Eye (tissue), 1 donor: ENCODE measurements around the gene CCNYL1.
A peak's percentile ranks its signal among the peaks of the same experiment; 100 is the strongest.

ENCODE experiments used
- DNase-seq: peaks from one replicate; pipeline ENCODE4 v3.0.0-alpha.2; 2015

Gene CCNYL1

DNA sequence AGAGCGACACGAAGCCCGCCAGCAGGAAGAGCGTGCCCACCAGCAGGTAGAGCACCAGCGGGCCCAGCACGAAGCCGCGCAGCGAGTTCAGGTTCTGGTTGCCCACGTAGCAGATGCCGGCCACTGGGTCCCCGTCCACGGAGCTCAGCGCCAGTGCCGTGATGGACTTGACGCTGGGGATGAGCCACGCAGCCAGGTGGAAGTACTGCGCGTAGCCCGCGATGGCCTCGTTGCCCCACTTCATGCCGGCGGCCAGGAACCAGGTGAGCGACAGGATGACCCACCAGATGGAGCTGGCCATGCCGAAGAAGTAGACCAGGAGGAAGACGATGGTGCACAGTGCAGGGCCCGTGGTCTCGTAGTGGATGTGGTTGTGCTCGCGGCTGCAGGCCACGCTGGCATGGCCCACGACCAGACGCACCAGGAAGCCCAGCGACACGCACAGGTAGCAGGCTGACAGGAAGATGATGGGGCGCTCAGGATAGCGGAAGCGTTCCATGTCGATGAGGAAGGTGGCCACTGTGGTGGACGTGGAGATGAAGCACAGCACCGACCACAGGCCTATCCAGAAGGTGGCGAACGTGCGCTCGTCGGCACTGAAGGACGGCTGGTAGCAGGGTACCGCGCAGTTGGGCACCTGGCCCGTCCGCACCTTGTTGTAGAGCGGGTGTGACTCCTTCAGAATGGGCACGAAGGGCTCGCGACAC lies 56.2 kb downstream of the CCNYL1 start:
- peak; percentile 84 for DNase-seq

DNA sequence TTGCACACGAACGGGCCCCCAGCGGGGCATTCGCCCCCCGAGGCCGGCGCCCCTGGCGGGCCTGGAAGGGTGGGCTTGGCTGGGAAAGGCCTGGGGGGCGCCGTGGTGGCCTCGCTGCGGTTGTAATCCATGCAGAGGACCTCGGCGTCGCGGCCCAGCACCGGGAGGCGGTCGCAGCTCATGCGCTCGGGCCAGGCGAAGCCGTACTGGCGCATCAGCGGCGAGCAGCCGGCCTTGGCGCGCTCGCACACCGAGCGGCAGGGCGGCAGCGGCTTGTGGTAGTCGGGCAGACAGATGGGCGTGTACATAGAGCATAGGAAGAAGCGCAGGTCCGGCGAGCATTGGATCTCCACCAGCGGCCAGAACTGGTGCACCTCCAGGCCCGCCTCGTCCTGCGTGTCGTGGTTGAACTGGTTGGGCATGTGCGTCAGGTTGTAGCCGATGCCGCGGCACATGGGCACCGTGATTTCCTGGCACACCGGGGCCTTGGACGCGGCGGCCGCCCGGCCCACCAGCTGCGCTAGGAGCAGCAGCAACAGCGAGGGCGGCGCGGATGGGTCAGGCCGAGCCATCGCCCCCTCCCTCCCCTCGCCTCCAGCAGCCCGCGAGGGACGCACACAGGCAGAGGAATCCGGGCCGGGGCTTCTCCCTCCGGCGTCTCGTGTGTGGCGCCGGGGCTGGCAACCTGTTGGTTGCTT lies 56.9 kb downstream of the CCNYL1 start:
- peak; percentile 71 for DNase-seq

DNA sequence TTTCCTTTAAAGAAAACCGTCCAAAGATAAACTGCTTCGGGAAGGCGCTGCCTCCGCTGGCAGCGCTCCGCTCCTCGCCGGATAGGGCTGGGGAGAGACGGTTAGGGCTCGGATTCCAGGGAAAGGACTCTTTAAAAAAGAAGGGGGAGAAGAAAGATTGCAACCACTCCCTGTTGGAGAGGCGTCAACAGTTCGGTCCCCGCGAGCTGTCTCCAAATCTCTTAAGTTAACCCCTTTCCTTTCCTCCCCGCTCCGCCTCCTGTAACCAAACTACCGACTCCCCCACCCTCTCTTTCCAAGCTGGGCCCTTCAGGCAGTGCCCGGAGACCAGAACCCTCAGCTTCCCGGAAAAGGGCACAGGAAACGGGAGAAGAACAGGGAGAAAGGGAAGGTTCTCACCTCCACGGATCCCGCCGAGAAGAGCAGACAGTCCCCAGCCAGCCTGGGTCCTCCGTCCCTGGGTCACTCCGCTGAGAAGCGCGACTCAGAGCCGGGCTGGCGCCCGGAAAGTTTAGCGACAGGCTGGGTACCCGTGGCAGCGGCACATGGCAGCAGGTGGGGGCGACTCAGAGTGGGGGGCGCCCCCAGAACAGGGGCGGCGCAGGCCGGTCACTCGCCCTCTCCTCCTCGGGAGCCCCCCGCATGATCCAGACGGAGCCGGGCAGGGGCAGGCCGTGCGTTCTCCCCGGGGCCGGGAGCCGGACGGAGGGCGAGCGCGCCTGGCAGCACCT lies 57.6 kb downstream of the CCNYL1 start:
- DNase-seq, result peak; percentile 79

DNA sequence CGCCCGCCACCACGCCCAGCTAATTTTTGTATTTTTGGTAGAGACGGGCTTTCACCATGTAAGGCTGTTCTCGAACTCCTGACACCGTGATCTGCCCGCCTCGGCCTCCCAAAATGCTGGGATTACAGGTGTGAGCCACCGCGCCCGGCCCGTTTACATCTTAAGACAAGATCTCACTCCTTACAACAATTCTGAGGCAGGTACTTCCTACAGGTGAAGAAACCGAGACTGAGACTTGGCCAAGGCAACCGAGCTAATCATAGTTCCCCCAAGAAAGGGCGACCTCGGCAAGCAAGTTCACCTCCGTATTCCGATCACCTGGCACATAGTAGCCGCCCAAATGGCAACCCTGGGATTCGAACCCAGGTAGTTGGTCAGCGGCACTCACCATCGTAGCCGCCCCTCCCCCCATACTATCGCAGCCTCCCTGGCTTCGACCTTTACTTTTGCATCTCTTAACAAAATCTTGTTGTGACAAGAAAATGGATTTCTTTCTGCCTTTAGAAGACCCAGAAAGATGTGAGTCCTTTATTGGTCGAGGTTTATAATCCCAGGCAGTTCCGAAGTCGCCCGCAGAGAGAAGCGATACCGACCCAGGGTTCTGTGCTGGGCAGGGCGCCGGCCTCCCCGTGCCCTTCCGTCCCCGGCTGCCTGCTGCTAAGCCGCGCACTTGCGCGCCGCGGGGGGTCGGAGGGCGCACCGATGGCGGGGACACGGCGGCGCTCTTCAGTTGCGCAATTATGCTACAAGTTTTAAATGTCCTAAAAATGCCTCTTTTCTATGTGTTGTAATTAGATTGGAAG lies 59.4 kb downstream of the CCNYL1 start:
- peak; percentile 51 for DNase-seq

DNA sequence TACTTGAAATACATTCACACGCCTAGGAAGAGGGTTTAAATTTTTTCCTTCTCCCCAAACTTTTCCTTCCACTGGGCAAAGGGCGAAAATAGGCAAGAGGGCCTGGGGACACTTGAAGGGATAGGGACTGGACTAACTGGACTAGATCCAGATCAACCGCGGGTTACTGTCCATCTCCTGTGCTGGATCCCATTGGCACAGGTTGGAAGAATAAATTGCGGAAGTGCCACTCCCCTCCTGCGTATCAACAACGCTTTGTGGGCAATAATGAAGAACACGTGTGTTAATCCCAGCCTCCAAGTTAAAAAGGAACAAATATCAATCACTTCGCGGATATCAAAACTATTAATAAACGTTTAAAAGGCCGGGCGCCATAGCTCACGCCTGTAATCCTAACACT lies 60.0 kb downstream of the CCNYL1 start:
- DNase-seq, result no peak

DNA sequence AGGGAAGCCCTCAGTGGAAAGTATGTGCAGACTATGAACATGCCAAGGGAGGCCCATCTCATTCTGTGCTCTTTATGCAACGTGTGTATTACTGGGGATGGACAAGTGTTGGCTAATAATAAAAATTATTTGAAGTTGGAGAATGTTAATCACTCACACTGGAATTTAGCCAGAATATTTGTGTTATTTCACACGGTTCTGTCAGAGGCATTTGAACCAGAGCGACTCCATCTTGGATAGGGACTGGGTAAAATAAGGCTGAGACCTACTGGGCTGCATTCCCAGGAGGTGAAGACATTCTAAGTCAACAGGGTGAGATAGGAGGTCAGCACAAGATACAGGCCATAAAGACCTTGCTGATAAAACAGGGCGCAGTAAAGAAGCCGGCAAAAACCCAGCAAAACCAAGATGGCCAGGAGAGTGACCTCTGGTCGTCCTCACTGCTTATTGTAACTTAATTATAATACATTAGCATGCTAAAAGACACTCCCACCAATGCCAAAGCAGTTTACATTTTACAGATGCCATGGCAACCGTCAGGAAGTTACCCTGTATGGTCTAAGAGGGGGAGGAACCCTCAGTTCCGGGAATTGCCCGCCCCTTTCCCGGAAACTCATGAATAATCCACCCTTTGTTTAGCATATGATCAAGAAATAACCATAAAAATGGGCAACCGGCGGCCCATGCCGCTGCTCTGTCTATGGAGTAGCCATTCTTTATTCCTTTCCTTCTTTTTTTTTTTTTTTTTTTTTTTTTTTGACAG lies 60.8 kb downstream of the CCNYL1 start:
- DNase-seq, result no peak

DNA sequence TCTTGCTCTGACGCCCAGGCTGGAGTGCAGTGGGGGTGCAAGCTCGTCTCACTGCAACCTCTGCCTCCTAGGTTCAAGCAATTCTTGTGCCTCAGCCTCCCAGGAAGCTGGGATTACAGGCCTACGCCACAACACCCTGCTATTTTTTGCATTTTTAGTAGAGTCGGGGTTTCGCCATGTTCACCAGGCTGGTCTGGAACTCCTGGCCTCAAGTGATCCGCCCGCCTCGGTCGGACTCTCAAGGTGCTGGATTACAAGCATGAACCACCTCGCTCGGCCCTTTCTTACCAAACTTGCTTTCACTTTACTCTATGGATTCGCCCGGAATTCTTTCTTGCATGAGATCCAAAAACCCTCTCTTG lies 61.4 kb downstream of the CCNYL1 start:
- DNase-seq, result no peak

DNA sequence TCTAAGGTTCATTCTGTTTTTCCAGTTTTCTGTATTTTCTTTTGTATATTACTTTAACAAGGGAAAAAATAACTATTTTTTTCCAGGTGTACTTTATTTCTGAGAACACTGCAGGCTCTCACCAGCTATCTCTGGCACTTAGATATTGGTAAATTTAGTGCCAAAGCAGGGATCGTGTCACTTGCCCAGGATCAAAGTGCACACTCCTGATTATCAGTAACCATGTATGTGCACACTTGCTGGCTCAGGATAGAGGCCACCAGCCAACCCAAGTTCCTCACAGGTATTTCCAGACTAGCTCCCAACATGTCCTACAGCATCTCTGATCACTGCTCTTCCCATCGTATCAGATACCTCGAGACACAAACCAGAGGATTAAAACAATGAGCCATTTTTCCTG lies 64.0 kb downstream of the CCNYL1 start:
- DNase-seq, result no peak

DNA sequence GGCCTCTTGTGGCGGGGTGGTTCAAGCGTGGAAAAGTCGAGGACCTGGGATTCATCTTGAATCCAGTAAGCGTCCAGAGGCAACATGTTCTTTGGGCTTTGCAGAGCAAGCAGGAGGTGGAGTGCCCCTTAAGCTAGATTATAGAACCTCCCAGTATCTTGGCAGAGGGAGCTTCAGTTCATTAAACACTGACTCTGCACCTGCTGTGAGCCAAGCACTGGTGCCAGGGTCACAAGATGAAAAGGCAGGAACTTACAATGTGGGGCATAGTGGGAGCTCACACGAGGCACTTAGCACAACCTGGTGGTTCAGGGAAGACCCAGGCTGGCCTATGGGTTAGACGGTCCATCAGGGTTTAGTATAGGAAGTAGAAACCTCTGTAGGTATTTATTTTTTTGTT lies 65.7 kb downstream of the CCNYL1 start:
- DNase-seq, result no peak

DNA sequence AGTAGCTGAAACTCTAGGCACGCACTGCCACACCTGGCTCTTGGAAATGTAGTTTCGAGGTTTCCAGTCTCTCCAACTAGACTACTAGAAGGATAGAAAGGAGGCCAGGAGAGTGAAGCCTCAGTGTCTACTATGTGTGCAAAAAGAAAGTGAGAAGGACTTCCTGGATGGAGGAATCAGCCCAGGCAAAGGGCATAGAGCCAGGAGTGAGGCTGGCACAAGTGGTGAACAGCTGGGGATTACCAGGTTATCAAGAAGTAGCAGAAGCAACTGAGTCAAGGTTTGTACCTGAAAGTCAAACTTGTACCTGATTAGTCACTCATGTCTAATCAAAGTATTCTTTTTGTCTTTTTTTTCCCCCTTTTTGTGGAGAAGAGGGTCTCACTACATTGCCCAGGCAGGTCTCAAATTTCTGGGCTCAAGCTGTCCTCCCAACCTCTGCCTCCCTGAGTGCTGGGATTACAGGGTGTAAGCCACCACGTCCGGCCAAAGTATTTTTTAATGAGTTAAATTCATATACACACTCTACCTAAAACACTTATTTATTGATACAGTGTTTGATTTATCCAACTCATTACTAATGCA lies 67.0 kb downstream of the CCNYL1 start:
- no peak for DNase-seq

DNA sequence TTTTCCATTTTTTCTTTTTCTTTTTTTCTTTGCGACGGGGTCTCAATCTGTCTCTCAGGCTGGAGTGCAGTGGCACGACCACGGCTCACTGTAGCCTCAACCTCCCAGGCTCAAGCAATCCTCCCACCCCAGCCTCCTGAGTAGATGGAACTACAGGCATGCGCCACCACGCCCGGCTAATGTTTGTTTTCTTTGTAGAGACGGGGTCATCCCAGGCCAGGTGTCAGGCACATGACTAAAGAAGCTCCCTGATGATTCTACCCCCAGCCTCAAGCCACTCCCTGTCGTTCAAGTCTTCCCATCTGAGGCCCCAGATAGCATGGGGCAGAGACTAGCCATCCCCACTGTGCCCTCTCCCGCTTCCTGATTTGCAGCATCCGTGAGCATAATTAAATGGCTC lies 68.1 kb downstream of the CCNYL1 start:
- no peak for DNase-seq

DNA sequence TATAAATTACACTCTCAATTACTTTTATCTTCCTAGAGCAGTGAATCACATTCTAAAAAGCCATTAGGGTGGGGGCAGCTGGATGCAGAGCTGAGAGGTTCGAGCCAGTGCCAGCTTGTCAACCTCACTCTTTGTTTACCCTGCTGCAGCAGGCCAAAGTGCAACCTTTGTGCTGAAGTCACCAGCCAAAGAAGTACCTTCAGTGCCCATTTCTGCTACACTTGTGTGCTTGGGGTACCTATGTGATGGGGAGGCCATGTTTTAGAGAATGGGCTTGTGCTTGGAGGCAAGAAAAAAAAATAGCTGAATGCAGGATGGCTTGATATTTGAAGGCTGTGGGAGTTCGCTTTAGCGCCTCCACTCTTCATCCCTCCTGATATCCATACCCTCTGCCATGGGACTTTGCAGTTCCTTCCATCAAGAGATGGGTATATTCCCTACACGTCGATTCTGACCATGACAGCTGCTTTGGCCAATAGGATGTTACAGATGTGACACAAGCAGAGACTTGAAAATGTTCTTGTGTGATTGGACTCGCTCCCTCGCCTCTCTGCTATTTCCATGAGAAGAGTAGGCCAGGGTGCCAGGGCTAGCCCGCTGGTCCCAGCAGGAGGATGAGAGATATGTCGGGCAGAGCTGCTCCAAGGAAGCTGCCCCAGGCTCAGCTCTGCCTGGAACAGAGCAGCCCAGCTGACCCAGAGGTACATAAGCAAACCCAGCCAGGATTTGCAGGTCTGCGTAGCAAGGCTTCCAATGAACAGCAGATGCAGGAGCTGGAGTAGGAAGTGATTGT lies 71.0 kb downstream of the CCNYL1 start:
- no peak for DNase-seq

DNA sequence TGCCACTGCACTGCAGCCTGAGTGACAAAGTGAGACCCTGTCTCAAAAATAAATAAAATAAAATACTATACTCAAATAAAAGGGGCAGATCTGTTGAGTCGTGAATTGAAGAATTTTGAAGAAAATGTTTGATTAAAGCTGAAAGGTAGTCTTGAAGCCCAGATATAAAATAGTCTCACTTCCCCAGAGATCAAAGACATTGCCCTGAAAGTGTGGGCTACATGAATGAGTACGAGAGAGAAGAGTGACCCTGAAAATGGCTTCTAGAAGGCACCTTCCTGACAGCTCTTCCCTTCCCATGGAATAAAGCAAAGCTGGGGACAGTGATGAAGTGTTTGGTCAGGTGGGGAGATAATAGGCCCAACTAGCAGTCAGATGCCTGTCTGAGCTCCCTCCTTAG lies 72.1 kb downstream of the CCNYL1 start:
- DNase-seq, result no peak

DNA sequence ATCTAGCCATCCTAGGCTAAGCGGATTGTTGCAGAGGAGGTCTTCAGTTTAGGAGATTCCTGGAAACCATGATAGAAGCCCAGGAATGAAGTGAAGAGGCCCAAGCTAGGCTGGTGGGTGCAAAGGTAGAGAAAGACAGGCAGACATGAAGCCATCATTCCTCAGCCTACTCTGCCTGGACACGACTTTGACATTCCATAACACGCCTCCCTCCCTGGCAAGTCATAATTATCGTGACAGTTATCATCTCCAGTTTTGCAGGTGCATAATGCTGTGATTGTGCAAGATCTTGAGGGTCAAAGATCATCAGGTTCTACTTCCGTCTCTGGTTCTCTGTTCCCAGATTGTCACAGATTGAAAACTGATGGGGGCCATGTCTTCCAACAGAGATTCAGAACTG lies 73.5 kb downstream of the CCNYL1 start:
- DNase-seq, result no peak

DNA sequence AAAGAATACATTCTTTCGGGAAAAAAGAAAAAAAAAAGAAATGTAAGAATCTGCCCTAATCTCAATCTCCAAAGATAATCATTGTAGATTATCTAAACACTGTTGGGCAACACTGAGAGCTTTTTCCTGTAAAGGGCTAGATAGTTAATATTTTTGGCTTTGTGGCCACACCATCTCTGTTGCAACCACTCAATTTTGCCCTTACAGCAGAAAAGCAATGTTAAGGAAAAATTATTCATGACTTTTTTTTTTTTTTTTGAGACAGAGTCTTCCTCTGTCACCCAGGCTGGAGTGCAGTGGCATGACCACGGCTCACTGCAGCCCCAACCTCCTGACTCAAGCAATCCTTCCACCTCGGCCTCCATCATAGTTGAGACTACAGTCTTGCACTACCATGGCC lies 75.6 kb downstream of the CCNYL1 start:
- no peak for DNase-seq

DNA sequence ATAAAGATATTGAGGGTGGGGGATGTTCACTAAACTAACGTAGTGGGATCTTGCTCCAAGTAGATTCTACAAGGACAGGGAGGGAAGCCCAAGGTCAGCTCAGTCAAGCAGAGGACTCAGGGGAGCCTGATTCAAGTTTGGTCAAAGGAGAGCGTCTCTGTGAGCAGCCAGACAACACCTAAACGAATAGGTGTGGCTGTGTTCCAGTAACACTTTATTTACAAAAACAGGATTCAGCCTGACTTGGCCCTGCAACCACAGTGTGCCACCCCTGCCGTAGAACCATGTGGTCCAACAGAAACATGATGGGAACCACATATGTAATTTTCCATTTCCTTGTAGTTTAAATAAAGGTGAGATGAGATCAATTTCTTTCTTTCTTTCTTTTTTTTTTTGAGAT lies 76.4 kb downstream of the CCNYL1 start:
- DNase-seq, result no peak

DNA sequence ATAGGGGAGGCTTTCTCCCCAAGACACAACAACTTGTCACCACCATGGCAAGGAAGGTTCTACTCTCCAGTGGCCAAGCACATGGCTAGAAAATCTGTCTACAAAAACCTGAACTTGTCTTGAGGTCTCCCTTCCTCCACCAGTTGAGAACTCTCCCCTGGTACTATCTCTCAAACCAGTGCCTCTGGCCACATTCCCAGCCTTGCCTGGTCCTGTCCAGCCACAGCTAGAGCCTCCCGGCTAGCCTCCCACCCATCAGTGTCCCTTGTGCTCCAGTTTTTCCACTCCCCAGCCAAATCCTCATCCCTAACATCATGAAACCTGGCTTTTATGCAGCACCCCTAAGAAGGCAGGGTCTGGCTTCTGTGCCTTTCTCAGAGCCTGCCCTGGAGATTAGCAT lies 79.5 kb downstream of the CCNYL1 start:
- no peak for DNase-seq

DNA sequence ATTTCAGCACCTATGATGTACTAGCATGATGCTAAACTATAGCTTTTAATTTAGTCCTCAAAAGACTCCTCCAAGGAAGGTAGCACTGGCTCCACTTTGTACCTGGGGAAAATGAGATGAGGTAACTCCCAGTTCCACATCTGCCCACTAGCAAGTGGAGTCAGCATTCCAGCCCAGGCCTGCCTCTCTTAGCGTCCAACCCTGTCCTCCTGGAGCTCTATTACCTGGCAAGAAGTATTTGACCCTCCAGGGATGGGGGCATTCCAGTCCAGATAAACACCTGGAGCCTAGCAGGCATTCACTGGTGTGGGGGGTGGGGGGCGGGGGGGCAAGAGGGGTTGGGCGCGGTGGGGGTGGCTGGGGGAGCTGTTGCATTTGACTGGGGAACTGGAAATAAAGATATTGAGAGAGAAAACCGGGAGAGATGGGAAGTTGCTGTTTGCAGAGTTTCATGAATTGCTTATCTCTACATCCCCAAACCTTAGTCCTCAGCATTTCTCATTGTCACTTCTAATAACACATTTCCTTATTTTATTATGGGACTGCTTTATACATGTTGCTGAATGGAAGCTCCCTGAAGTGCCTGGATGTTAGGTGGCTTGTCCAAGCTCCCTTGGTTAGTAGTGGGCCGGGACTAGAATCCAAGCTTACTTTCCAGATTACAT lies 80.3 kb downstream of the CCNYL1 start:
- no peak for DNase-seq

DNA sequence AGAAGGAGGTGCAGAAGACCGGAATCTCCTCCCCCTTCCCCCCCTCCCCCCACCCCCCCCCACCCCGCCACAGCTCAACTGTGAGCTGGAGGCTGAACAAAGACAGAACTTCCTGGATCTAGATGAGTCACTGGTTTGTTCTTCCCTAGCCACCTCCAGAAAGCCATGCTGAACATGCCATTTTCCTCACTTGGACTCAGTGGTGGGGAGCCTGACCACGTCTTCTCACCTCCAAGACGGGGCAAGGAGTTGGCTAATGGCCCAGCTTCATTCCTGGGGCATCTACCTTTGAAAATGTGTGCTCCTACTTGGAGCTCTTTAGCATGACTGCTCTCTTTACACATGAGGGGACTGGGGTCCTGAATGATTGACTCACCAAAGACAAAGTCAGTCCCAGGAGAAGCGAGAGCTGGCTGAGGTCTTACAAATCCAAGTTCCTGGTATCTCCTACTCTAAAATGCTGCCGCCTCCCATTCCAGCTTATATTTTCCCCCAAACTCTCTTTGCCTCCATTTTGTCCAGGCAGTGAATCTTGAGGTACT lies 80.9 kb downstream of the CCNYL1 start:
- DNase-seq, result no peak

DNA sequence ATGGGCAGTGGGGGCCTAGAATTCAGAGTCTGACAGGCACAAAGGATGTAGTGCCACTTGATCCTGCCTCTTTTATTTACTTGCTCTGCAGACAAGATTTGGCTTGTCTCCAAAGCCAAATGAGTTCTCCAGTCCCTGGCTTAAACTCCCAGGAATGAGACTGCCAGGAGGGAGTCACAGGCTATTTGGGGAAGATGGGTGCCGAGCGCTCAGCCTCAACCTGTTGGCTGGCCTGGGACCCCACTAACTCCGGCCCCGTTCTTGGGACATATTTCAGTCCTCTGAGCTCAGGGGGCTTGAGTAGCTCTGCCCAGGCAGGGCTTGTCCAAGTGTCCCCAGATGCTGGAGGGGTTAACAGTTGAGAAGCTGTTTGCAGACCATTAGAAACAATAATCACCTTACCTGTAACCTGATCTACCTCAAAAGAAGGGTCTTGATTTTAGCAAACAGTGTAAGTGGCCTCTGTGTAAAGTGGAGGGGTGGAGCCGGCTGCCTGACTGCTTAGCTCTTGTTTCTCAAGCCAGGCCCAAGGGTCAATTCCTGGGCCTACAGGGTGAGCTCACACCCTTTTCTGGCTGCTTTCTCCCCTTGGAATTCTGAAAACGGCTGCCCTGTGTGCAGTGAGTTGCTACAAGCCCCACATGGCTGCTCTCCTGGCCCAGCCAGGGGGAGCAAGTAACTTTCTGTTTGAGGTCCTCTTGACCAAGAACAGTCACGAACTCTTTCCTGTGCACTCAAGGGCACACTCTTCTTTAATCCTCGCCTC lies 85.3 kb downstream of the CCNYL1 start:
- DNase-seq, result no peak
